ENCODE measurements around the gene SLC25A21.
"Not testable (repeated sequence)": the region's sequence is repeated elsewhere in the genome, so short reads cannot be mapped to it uniquely, and the experiment has no call there.

Gene SLC25A21
- long read RNA-seq, donor 1 = 0 reads
- long read RNA-seq, donor 2, partial matches to known transcripts = 8 of 8 reads
- long read RNA-seq, donor 2, other reads (novel, unspliced or antisense) = 0 of 8 reads
- long read RNA-seq, donor 3 = 0 reads
- long read RNA-seq, donor 4 = 0 reads
- long read RNA-seq, donor 5, partial matches to known transcripts = 12 of 12 reads
- long read RNA-seq, donor 5, other reads (novel, unspliced or antisense) = 0 of 12 reads
- long read RNA-seq, donor 6 = 0 reads
- long read RNA-seq, donor 7 = 0 reads
- long read RNA-seq, donor 8 = 0 reads

GRCh38 chr14:37172024-37172869 is at the start of gene SLC25A21:
TSS of gene SLC25A21 (minus strand) at chr14:37172606.
- DNase-seq = peak; percentile 98

- DNase-seq = no peak
Observed at GRCh38 chr14:37221073-37221472, 48.7 kb upstream of the SLC25A21 start.

- no peak for DNase-seq
Observed at GRCh38 chr14:37215345-37215744, 42.9 kb upstream of the SLC25A21 start.

GRCh38 chr14:37213016-37213415 is 40.6 kb upstream of the SLC25A21 start:
- no peak for DNase-seq

GRCh38 chr14:37210448-37210847 is 38.0 kb upstream of the SLC25A21 start:
- DNase-seq = no peak

GRCh38 chr14:37209617-37210016 is 37.2 kb upstream of the SLC25A21 start:
- not testable (repeated sequence) for DNase-seq

GRCh38 chr14:37205623-37206605 is 33.5 kb upstream of the SLC25A21 start:
- DNase-seq = not testable (repeated sequence)

GRCh38 chr14:37203423-37203822 is 31.0 kb upstream of the SLC25A21 start:
- DNase-seq = no peak

GRCh38 chr14:37202812-37203211 is 30.4 kb upstream of the SLC25A21 start:
- DNase-seq = no peak

GRCh38 chr14:37202265-37202664 is 29.9 kb upstream of the SLC25A21 start:
- DNase-seq = no peak

GRCh38 chr14:37201724-37202123 is 29.3 kb upstream of the SLC25A21 start:
- no peak for DNase-seq

GRCh38 chr14:37198907-37199306 is 26.5 kb upstream of the SLC25A21 start:
- no peak for DNase-seq

GRCh38 chr14:37198273-37198598 is 25.8 kb upstream of the SLC25A21 start:
- no peak for DNase-seq

GRCh38 chr14:37197421-37198272 is 25.2 kb upstream of the SLC25A21 start, which contains the start of gene MIPOL1:
TSS of gene MIPOL1 (plus strand) at chr14:37197937. CDS start at chr14:37247889, 49,952 bp downstream.
- DNase-seq = peak; percentile 92

GRCh38 chr14:37196604-37197420 is 24.4 kb upstream of the SLC25A21 start:
- DNase-seq = peak; percentile 7

- DNase-seq = no peak
Observed at GRCh38 chr14:37195327-37195726, 22.9 kb upstream of the SLC25A21 start.

- DNase-seq = no peak
Observed at GRCh38 chr14:37194698-37195097, 22.3 kb upstream of the SLC25A21 start.

- not testable (repeated sequence) for DNase-seq
Observed at GRCh38 chr14:37189733-37190132, 17.3 kb upstream of the SLC25A21 start.

GRCh38 chr14:37187840-37188577 is 15.6 kb upstream of the SLC25A21 start:
- DNase-seq = not testable (repeated sequence)

- no peak for DNase-seq
Observed at GRCh38 chr14:37187294-37187693, 14.9 kb upstream of the SLC25A21 start.
